Neural progenitor cell (in vitro differentiated cells): Measurements from ENCODE around the gene IFIT1B. TPM values are rescaled to one million over a fixed set of nuclear protein-coding genes. Genes with fewer than 3 reads are reported as not detected.

Experiments
- DNase-seq: peaks from one replicate; pipeline ENCODE4 v3.0.0-alpha.2; 2016; ENCODE audit warnings: low spot score
- H2AFZ ChIP-seq: fragments of 200-600 bp; sonication (generic); replicated peaks from 2 replicates; pipeline ENCODE4 v1.6.1; 2016; ENCODE audit warnings: antibody characterized with exemption
- H3F3A ChIP-seq: fragments of 200-600 bp; sonication (generic); 2 replicates; pipeline ENCODE4 v1.6.1; 2016; ENCODE audit warnings: antibody characterized with exemption, low read depth
- H3K27ac ChIP-seq: fragments of 200-600 bp; sonication (generic); 2 replicates; pipeline ENCODE4 v1.5.1; 2016; ENCODE audit warnings: mild to moderate bottlenecking
- H3K27me3 ChIP-seq: fragments of 200-600 bp; sonication (generic); 2 replicates; pipeline ENCODE4 v1.6.1; 2016; ENCODE audit warnings: mild to moderate bottlenecking, moderate library complexity
- H3K36me3 ChIP-seq: fragments of 200-600 bp; sonication (generic); 2 replicates; pipeline ENCODE4 v1.5.1; 2016
- H3K4me1 ChIP-seq: fragments of 200-600 bp; sonication (generic); 2 replicates; pipeline ENCODE4 v1.6.1; 2016; ENCODE audit warnings: mixed run types
- H3K4me2 ChIP-seq: fragments of 200-600 bp; sonication (generic); 2 replicates; pipeline ENCODE4 v1.6.1; 2016
- H3K4me3 ChIP-seq: fragments of 200-600 bp; sonication (generic); 2 replicates; pipeline ENCODE4 v1.5.1; 2016
- H3K79me2 ChIP-seq: fragments of 200-600 bp; sonication (generic); 2 replicates; pipeline ENCODE4 v1.6.1; 2016; ENCODE audit warnings: low read depth
- H3K9ac ChIP-seq: fragments of 200-600 bp; sonication (generic); 2 replicates; pipeline ENCODE4 v1.6.1; 2016
- H3K9me3 ChIP-seq: fragments of 200-600 bp; sonication (generic); 2 replicates; pipeline ENCODE4 v1.5.1; 2016; ENCODE audit warnings: low read depth
- H4K20me1 ChIP-seq: fragments of 200-600 bp; sonication (generic); 2 replicates; pipeline ENCODE4 v1.6.1; 2016; ENCODE audit warnings: low read depth
- H3K27ac Mint-ChIP-seq: 3 replicates; pipeline ENCODE4 v1.8.0; 2021; ENCODE audit warnings: mixed read lengths
- H3K27me3 Mint-ChIP-seq: 2 replicates; pipeline ENCODE4 v1.8.0; 2022; ENCODE audit warnings: low read depth, mild to moderate bottlenecking, inconsistent platforms, moderate library complexity, mixed read lengths; ENCODE audit not compliant: insufficient read depth
- H3K36me3 Mint-ChIP-seq: 3 replicates; pipeline ENCODE4 v1.8.0; 2021; ENCODE audit warnings: mixed read lengths
- H3K4me1 Mint-ChIP-seq: 3 replicates; pipeline ENCODE4 v1.8.0; 2021; ENCODE audit warnings: mixed read lengths
- H3K4me3 Mint-ChIP-seq: 3 replicates; pipeline ENCODE4 v1.8.0; 2021; ENCODE audit warnings: mild to moderate bottlenecking, moderate library complexity, mixed read lengths
- H3K9me3 Mint-ChIP-seq: 3 replicates; pipeline ENCODE4 v1.8.0; 2020; ENCODE audit warnings: mixed read lengths
- EZH2 ChIP-seq: fragments of 200-600 bp; sonication (generic); IDR thresholded peaks from 2 replicates; pipeline ENCODE4 v1.6.1; 2017; ENCODE audit warnings: antibody characterized with exemption, mild to moderate bottlenecking, moderate library complexity
- EZH2phosphoT487 ChIP-seq: fragments of 200-600 bp; sonication (generic); IDR thresholded peaks from 2 replicates; pipeline ENCODE4 v1.6.1; 2017; ENCODE audit warnings: antibody characterized with exemption
- total RNA-seq: library from RNA; depleted of rRNA; stranded (reverse); fragments of >200 nt; gene quantifications from 2 replicates; pipeline ENCODE4 v1.2.3, GENCODE V29; 2015; ENCODE audit warnings: low replicate concordance
- TF ChIP-seq, protein P1 (sequence below): fragments of 200-600 bp; sonication (generic); IDR thresholded peaks from 2 replicates; pipeline ENCODE4 v1.5.1; 2017; ENCODE audit warnings: antibody characterized with exemption, mild to moderate bottlenecking

Gene IFIT1B
- total RNA-seq, 1 donor from 2014 or later, result not detected

DNA sequence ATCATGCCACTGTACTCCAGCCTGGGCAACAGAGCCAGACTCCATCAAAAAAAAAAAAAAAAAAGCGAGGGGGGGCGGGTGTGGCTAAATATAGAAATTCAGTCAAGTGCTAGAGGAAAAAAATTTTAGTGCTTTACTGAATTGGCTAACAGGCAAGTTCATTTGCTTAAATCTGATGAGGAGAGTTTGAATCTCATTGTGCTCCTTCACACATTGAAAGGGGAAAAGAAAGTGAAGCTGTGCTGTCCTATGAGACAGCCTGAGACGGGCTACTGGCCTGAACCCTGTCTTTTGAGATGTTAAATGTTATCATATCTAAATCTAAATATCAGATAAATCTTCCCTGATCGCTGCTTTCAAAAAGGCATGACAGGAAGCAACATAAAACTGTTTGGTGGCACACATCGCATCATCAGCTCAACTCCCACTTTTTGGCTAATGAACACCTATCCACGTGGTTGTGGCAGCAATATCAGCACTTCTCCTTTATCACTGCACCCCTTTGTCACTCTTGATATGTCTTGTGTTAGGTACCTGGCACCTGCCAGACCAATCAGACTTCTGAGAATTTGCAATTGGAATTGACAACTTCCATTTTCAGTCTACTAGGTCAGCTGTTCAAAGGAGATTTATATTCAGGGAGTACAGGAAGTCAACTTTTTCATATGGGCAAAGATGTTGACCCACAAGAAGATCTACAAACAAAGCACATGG lies 14.0 kb upstream of the IFIT1B start:
- Histone ChIP-seq H3K36me3 (no peaks in the 10 kb centered on the region), H2AFZ (no peak overlapping the region), H3K27ac (no peak overlapping the region), H3K9me3 (no peaks in the 10 kb centered on the region), H3K4me3 (no peak overlapping the region), H3K4me2 (no peak overlapping the region), H3K27me3 (no peaks in the 10 kb centered on the region), H3F3A (no peaks in the 10 kb centered on the region), H3K79me2 (no peaks in the 10 kb centered on the region), H4K20me1 (no peaks in the 10 kb centered on the region), H3K9ac (no peak overlapping the region), H3K4me1 (peaks cover 10% of the 10 kb centered on the region)
- no peak overlapping the region for H3K4me3 Mint-ChIP-seq
- DNase-seq, result no peak
- no peak overlapping the region for H3K27ac Mint-ChIP-seq
- H3K36me3 Mint-ChIP-seq, result no peaks in the 10 kb centered on the region
- peaks cover 20% of the 10 kb centered on the region for H3K4me1 Mint-ChIP-seq
- H3K27me3 Mint-ChIP-seq, result no peaks in the 10 kb centered on the region
- H3K9me3 Mint-ChIP-seq, result peaks cover 4% of the 10 kb centered on the region
- TF ChIP-seq EZH2phosphoT487 (no peak), EZH2 (no peak)
- TF ChIP-seq, protein P1, sequence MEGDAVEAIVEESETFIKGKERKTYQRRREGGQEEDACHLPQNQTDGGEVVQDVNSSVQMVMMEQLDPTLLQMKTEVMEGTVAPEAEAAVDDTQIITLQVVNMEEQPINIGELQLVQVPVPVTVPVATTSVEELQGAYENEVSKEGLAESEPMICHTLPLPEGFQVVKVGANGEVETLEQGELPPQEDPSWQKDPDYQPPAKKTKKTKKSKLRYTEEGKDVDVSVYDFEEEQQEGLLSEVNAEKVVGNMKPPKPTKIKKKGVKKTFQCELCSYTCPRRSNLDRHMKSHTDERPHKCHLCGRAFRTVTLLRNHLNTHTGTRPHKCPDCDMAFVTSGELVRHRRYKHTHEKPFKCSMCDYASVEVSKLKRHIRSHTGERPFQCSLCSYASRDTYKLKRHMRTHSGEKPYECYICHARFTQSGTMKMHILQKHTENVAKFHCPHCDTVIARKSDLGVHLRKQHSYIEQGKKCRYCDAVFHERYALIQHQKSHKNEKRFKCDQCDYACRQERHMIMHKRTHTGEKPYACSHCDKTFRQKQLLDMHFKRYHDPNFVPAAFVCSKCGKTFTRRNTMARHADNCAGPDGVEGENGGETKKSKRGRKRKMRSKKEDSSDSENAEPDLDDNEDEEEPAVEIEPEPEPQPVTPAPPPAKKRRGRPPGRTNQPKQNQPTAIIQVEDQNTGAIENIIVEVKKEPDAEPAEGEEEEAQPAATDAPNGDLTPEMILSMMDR, result no peak

DNA sequence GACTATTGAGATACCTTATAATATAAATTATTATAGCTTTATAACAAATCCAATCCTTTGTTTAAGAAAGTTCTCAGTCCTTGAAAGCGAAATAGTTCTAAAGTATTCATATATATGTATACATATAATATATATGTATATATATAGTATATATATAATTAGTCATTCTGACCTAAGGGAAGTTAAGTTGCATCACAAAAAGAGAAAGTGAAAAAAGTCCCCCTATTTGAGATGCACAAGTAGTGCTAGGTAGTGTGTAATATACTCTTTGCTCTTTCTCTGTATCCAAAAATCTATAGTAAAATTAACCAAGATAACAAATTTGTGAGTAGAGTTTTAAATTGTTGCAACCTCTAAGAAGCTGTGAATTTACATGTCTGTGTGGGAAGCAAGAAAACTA lies 13.3 kb upstream of the IFIT1B start:
- Histone ChIP-seq H3K9me3 (no peaks in the 10 kb centered on the region), H3K27ac (no peak overlapping the region)
- H3K4me1 Mint-ChIP-seq, result peaks cover 25% of the 10 kb centered on the region

DNA sequence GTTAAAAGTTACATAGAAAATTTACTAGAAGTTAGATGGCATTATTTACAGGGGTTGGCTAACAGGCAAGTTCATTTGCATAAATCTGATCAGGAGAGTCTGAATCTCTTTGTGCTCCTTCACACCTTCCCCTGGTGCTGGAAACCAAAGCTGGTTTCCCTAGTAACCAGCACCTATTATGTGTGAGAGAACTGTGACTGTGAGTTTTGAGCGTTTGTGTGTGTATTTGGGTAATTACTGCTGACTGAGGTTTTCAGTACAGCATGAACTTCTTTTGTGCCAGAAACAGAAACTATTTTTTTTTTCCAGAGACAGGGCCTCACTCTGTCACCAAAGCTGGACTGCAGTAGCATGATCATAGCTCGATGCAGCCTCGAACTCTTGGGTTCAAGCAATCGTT lies 10.3 kb upstream of the IFIT1B start:
- Mint-ChIP-seq H3K9me3 (peaks cover 4% of the 10 kb centered on the region), H3K4me3 (no peak overlapping the region), H3K4me1 (peaks cover 24% of the 10 kb centered on the region), H3K27me3 (no peaks in the 10 kb centered on the region), H3K36me3 (no peaks in the 10 kb centered on the region), H3K27ac (peak overlapping the region; percentile 57)
- DNase-seq, result peak; percentile 34
- H3K27me3 ChIP-seq, result no peaks in the 10 kb centered on the region
- H3K4me3 ChIP-seq, result no peak overlapping the region
- H3F3A ChIP-seq, result no peaks in the 10 kb centered on the region
- peaks cover 15% of the 10 kb centered on the region for H3K4me1 ChIP-seq
- H3K36me3 ChIP-seq, result no peaks in the 10 kb centered on the region
- no peaks in the 10 kb centered on the region for H4K20me1 ChIP-seq
- no peak overlapping the region for H3K27ac ChIP-seq
- no peaks in the 10 kb centered on the region for H3K9me3 ChIP-seq
- H3K4me2 ChIP-seq, result peak overlapping the region; percentile 21
- no peaks in the 10 kb centered on the region for H3K79me2 ChIP-seq
- no peak for TF ChIP-seq EZH2
- TF ChIP-seq, protein P1, result no peak
- TF ChIP-seq EZH2phosphoT487, result no peak
- H3K9ac ChIP-seq, result no peak overlapping the region
- peak overlapping the region; percentile 52 for H2AFZ ChIP-seq

More for the DNA sequence above, 13.3 kb upstream of the IFIT1B start:
- no peaks in the 10 kb centered on the region for H3K27me3 Mint-ChIP-seq
- TF ChIP-seq EZH2, result no peak
- no peak for TF ChIP-seq EZH2phosphoT487
- TF ChIP-seq, protein P1, result no peak
- H3K27ac Mint-ChIP-seq, result no peak overlapping the region
- Histone ChIP-seq H4K20me1 (no peaks in the 10 kb centered on the region), H3F3A (no peaks in the 10 kb centered on the region), H2AFZ (no peak overlapping the region), H3K4me2 (no peak overlapping the region), H3K27me3 (no peaks in the 10 kb centered on the region), H3K9ac (no peak overlapping the region), H3K4me3 (no peak overlapping the region), H3K36me3 (no peaks in the 10 kb centered on the region), H3K4me1 (peaks cover 15% of the 10 kb centered on the region), H3K79me2 (no peaks in the 10 kb centered on the region)
- no peak for DNase-seq
- H3K9me3 Mint-ChIP-seq, result peaks cover 4% of the 10 kb centered on the region
- no peak overlapping the region for H3K4me3 Mint-ChIP-seq
- no peaks in the 10 kb centered on the region for H3K36me3 Mint-ChIP-seq
